SKM-1 treated with dmso at 0.1 percent for 144 hours (cell line): ENCODE data around the gene TBX22.
"Not testable (repeated sequence)": the region's sequence is repeated elsewhere in the genome, so short reads cannot be mapped to it uniquely, and the experiment has no call there.

Experiments
- DNase-seq: peaks from one replicate; lab custom pipeline; 2025; ENCODE audit not compliant: unreplicated experiment; lab: John Stamatoyannopoulos, UW

The TBX22 gene

GRCh38 chrX:80014141-80014940 is at the start of gene TBX22:
Gene TBX22, plus strand, starts transcription at chrX:80014753. Its CDS starts 7,517 bp downstream, at chrX:80022270.
- DNase-seq = no peak

- no peak for DNase-seq
Measured at GRCh38 chrX:79975605-79976004, 38.9 kb upstream of the TBX22 start.

DNA sequence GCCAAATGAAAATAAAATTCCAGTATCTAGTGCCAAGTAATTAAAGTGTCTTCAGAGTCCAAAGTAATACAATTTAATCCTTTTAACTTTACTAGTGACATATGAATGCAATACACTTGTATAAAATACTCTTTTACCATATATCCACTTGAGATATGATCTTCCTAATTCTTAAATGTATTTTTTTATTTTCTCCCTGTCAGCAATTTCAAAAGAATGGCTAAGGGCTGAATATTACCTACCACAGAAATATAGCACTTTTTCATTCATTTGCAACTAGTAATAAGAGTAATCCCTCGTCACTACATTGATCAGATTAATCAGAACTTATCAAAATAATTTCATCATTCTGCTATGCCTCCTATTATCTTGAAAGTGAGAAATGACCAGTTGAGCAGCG is 10.1 kb upstream of the TBX22 start:
- DNase-seq = no peak

- no peak for DNase-seq
Measured at GRCh38 chrX:80011522-80011921, 3.0 kb upstream of the TBX22 start.

DNA sequence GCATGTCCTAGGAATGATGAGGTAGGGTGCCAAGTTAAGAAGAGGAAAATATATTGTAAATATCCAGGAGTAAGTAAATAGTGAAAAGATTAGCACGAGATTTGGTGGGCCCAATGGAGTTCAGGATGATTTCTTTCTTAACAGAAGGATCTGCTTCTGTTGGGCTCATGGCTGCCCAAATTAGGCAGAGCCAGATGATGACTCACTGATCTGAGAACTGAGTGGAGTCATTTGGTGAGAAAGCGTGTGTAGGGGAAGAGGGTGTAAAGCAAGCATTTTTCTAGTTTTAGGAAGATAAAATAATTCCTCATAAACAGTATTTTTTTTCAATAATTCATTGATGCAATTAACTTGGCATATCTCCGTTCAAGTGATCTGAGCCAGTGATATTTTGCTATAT is 1.6 kb downstream of the TBX22 start:
- DNase-seq = no peak

DNA sequence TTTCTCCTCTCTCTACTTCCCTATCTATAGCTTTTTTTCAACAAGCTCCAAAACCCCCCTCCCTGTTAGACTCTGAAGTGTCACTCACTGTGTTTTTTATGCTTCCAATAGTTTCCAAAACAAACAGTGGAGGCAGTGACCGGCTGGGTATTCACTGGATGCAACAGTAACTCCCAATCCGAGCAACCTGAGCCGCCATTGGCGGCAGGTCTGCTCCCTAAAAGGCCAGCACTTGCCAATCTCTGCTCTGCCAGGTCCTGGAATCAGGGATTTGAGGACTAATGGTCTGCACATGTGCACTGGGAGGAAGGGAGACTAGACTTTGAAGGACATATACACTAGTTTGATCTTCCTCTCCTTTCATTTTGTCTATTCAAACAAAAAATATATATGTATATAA is 7.1 kb downstream of the TBX22 start:
- no peak for DNase-seq

- DNase-seq = no peak
Measured at GRCh38 chrX:80022363-80023031, 7.9 kb downstream of the TBX22 start.

- no peak for DNase-seq
Measured at GRCh38 chrX:80026116-80026515, 11.6 kb downstream of the TBX22 start.

DNA sequence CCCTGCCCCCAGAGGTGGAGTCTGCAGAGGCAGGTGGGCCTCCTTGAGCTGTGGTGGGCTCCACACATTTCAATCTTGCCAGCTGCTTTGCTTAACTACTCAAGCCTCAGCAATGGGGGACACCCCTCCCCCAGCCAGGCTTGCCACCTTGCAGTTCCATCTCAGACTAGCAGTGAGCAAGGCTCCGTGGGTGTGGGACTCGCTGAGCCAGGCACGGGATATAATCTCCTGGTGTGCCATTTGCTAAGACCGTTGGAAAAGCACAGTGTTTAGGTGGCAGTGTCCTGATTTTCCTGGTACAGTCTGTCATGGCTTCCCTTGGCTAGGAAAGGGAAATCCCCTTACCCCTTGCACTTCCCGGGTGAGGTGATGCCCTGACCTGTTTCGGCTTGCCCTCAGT is 51.6 kb downstream of the TBX22 start:
- not testable (repeated sequence) for DNase-seq

GRCh38 chrX:80075625-80076024 is 61.1 kb downstream of the TBX22 start:
- not testable (repeated sequence) for DNase-seq
